ENCODE data around the gene FYB2.

DNA sequence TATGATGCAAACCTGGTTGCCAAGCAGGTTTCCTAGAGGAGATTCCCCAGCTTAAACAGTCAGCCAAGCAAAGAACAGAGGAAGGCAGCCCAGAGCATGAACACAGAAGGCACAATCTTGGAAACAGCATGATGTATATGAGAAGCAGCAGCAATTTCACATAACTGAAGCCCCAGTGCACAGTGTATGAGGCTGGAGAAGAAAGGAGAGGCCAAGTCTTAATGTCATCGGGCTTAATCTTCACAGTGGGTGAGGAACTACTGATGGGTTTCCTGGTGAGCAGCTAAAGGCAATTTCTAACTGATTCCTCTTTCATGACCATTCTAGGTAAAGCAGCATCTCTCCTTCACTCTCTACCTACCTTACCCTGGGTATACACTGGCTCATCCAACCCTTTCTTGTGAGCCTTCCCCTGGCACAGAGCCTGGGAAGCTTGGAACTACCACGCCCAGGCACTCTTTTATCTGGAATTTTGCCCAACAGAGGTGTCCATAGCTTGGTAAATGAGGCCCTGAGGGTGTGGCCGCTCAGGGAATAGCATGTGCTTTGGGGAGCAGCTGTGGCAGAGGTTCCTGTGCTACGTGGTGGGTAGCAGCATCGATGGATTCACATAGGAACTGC lies 22.0 kb downstream of the FYB2 start:
- TF ChIP-seq BHLHE40 (IDR thresholded peaks at IDR 0.05; ENCODE audit: low read depth, low read length) (no peak), EP300 (IDR thresholded peaks at IDR 0.05) (no peak), HMGXB4 (CRISPR knock-in tag; IDR thresholded peaks at IDR 0.05; ENCODE audit: borderline replicate concordance) (no peak), MAFK (IDR thresholded peaks at IDR 0.05; ENCODE audit: partially characterized antibody) (no peak), CEBPB (IDR thresholded peaks at IDR 0.05) (no peak), NR3C1 (IDR thresholded peaks at IDR 0.05) (no peak), NFE2L2 (conservative IDR thresholded peaks at IDR 0.05; ENCODE audit: low read length) (no peak), JUN (IDR thresholded peaks at IDR 0.05) (no peak), RFX5 (IDR thresholded peaks at IDR 0.05) (no peak), POLR2A (IDR thresholded peaks at IDR 0.05; ENCODE audit: low read length) (no peak)
- TF ChIP-seq, protein P1, sequence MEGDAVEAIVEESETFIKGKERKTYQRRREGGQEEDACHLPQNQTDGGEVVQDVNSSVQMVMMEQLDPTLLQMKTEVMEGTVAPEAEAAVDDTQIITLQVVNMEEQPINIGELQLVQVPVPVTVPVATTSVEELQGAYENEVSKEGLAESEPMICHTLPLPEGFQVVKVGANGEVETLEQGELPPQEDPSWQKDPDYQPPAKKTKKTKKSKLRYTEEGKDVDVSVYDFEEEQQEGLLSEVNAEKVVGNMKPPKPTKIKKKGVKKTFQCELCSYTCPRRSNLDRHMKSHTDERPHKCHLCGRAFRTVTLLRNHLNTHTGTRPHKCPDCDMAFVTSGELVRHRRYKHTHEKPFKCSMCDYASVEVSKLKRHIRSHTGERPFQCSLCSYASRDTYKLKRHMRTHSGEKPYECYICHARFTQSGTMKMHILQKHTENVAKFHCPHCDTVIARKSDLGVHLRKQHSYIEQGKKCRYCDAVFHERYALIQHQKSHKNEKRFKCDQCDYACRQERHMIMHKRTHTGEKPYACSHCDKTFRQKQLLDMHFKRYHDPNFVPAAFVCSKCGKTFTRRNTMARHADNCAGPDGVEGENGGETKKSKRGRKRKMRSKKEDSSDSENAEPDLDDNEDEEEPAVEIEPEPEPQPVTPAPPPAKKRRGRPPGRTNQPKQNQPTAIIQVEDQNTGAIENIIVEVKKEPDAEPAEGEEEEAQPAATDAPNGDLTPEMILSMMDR (IDR thresholded peaks at IDR 0.05) = no peak

All from A549 (cell line).